Measurements from ENCODE around the gene SPSB4.

SPSB4 gene

GRCh38 chr3:141073580-141073979, 22.4 kb downstream of the SPSB4 start:
- Histone ChIP-seq H3K36me3 (ENCODE audit: control insufficient read depth, insufficient read depth, low read length) (no peaks in the 10 kb centered on the region), H3K27ac (ENCODE audit: insufficient read depth, low read depth, low read length, poor library complexity, severe bottlenecking) (peak overlapping the region; percentile 58), H3K4me3 (ENCODE audit: insufficient read depth, low read depth, low read length) (no peak overlapping the region), H3K27me3 (ENCODE audit: control insufficient read depth, insufficient read depth, low read length, poor library complexity, severe bottlenecking) (peaks cover 20% of the 10 kb centered on the region), H3K4me1 (ENCODE audit: control insufficient read depth, insufficient read depth, low read length) (peaks cover 79% of the 10 kb centered on the region), H3K9me3 (ENCODE audit: control insufficient read depth, low read length) (no peaks in the 10 kb centered on the region)
- 32 to 50% methylated on average over 2 of the region's 2 CpGs for WGBS, 2 experiments

DNA sequence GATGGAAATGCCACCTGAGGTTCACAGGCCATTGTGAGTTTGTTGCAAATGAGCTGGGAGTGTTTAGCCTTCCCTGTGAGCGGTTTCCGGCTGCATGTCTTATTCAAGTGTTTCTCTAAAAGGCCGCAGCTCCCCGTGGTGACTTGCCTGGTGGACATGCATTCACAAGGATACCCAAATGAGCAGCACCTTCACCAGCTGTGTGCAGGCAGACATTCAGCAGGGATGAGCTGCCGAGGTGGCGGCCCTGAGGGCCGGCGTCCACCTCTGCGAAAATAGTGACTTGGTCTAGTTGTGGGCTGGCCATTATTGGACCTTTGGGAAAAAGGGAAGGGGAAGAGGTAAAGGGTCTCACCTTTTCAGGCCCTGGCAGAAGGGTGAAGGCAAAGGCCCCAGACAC, 23.4 kb downstream of the SPSB4 start:
- H3K36me3 ChIP-seq (ENCODE audit: control insufficient read depth, insufficient read depth, low read length) = no peaks in the 10 kb centered on the region
- 7 to 8% methylated on average over 9 of the region's 9 CpGs for WGBS, 2 experiments
- H3K4me1 ChIP-seq (ENCODE audit: control insufficient read depth, insufficient read depth, low read length) = peaks cover 85% of the 10 kb centered on the region
- H3K27ac ChIP-seq (ENCODE audit: insufficient read depth, low read depth, low read length, poor library complexity, severe bottlenecking) = peak overlapping the region; percentile 0
- H3K4me3 ChIP-seq (ENCODE audit: insufficient read depth, low read depth, low read length) = no peak overlapping the region
- no peaks in the 10 kb centered on the region for H3K9me3 ChIP-seq (ENCODE audit: control insufficient read depth, low read length)
- H3K27me3 ChIP-seq (ENCODE audit: control insufficient read depth, insufficient read depth, low read length, poor library complexity, severe bottlenecking) = peaks cover 12% of the 10 kb centered on the region

- Histone ChIP-seq H3K27me3 (ENCODE audit: control insufficient read depth, insufficient read depth, low read length, poor library complexity, severe bottlenecking) (peaks cover 3% of the 10 kb centered on the region), H3K4me1 (ENCODE audit: control insufficient read depth, insufficient read depth, low read length) (peaks cover 87% of the 10 kb centered on the region), H3K36me3 (ENCODE audit: control insufficient read depth, insufficient read depth, low read length) (no peaks in the 10 kb centered on the region), H3K4me3 (ENCODE audit: insufficient read depth, low read depth, low read length) (no peak overlapping the region), H3K27ac (ENCODE audit: insufficient read depth, low read depth, low read length, poor library complexity, severe bottlenecking) (peak overlapping the region; percentile 65), H3K9me3 (ENCODE audit: control insufficient read depth, low read length) (no peaks in the 10 kb centered on the region)
- 54 to 57% methylated on average over 12 of the region's 12 CpGs for WGBS, 2 experiments
Observed at GRCh38 chr3:141076036-141076773, 25.1 kb downstream of the SPSB4 start.

GRCh38 chr3:141076797-141077571, 25.8 kb downstream of the SPSB4 start:
- Histone ChIP-seq H3K27ac (ENCODE audit: insufficient read depth, low read depth, low read length, poor library complexity, severe bottlenecking) (peak overlapping the region; percentile 65), H3K27me3 (ENCODE audit: control insufficient read depth, insufficient read depth, low read length, poor library complexity, severe bottlenecking) (peaks cover 3% of the 10 kb centered on the region), H3K4me3 (ENCODE audit: insufficient read depth, low read depth, low read length) (no peak overlapping the region), H3K36me3 (ENCODE audit: control insufficient read depth, insufficient read depth, low read length) (no peaks in the 10 kb centered on the region), H3K9me3 (ENCODE audit: control insufficient read depth, low read length) (no peaks in the 10 kb centered on the region), H3K4me1 (ENCODE audit: control insufficient read depth, insufficient read depth, low read length) (peaks cover 87% of the 10 kb centered on the region)
- WGBS, 2 experiments = 32 to 37% methylated on average over 23 of the region's 23 CpGs

- H3K4me1 ChIP-seq (ENCODE audit: control insufficient read depth, insufficient read depth, low read length) = peaks cover 89% of the 10 kb centered on the region
- H3K9me3 ChIP-seq (ENCODE audit: control insufficient read depth, low read length) = no peaks in the 10 kb centered on the region
- 87 to 90% methylated on average over 6 of the region's 6 CpGs for WGBS, 2 experiments
- no peak overlapping the region for H3K27ac ChIP-seq (ENCODE audit: insufficient read depth, low read depth, low read length, poor library complexity, severe bottlenecking)
- H3K4me3 ChIP-seq (ENCODE audit: insufficient read depth, low read depth, low read length) = no peak overlapping the region
- H3K27me3 ChIP-seq (ENCODE audit: control insufficient read depth, insufficient read depth, low read length, poor library complexity, severe bottlenecking) = no peaks in the 10 kb centered on the region
- no peaks in the 10 kb centered on the region for H3K36me3 ChIP-seq (ENCODE audit: control insufficient read depth, insufficient read depth, low read length)
Observed at GRCh38 chr3:141077631-141078030, 26.5 kb downstream of the SPSB4 start.

DNA sequence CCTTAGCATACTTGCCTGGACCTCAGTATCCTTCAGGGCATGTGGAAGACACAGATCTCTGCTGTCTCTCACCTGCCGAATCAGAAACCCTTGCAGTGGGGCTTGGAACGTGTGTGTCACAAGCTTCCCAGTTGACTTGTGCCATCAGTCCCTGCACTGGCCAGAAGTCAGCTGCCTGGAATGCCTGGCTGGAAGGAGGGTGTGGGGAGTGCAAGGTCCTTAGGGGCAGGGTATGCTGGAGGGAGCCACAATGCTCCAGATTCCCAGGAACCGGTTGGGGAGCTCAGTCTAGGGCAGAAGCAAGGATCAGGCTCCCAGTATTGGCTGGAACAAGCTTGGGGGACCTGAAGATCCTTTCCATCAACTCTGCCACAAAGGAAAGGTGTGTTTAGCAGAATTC, 27.1 kb downstream of the SPSB4 start:
- H3K27ac ChIP-seq (ENCODE audit: insufficient read depth, low read depth, low read length, poor library complexity, severe bottlenecking) = no peak overlapping the region
- no peak overlapping the region for H3K4me3 ChIP-seq (ENCODE audit: insufficient read depth, low read depth, low read length)
- H3K27me3 ChIP-seq (ENCODE audit: control insufficient read depth, insufficient read depth, low read length, poor library complexity, severe bottlenecking) = no peaks in the 10 kb centered on the region
- no peaks in the 10 kb centered on the region for H3K36me3 ChIP-seq (ENCODE audit: control insufficient read depth, insufficient read depth, low read length)
- WGBS, 2 experiments = 81 to 82% methylated on average over 3 of the region's 3 CpGs
- H3K9me3 ChIP-seq (ENCODE audit: control insufficient read depth, low read length) = no peaks in the 10 kb centered on the region
- H3K4me1 ChIP-seq (ENCODE audit: control insufficient read depth, insufficient read depth, low read length) = peaks cover 93% of the 10 kb centered on the region

- H3K27ac ChIP-seq (ENCODE audit: insufficient read depth, low read depth, low read length, poor library complexity, severe bottlenecking) = no peak overlapping the region
- H3K27me3 ChIP-seq (ENCODE audit: control insufficient read depth, insufficient read depth, low read length, poor library complexity, severe bottlenecking) = no peaks in the 10 kb centered on the region
- H3K9me3 ChIP-seq (ENCODE audit: control insufficient read depth, low read length) = no peaks in the 10 kb centered on the region
- peaks cover 90% of the 10 kb centered on the region for H3K4me1 ChIP-seq (ENCODE audit: control insufficient read depth, insufficient read depth, low read length)
- H3K4me3 ChIP-seq (ENCODE audit: insufficient read depth, low read depth, low read length) = no peak overlapping the region
- H3K36me3 ChIP-seq (ENCODE audit: control insufficient read depth, insufficient read depth, low read length) = no peaks in the 10 kb centered on the region
- WGBS, 2 experiments = 93 to 94% methylated on average over 3 of the region's 3 CpGs
Observed at GRCh38 chr3:141080431-141080830, 29.3 kb downstream of the SPSB4 start.

DNA sequence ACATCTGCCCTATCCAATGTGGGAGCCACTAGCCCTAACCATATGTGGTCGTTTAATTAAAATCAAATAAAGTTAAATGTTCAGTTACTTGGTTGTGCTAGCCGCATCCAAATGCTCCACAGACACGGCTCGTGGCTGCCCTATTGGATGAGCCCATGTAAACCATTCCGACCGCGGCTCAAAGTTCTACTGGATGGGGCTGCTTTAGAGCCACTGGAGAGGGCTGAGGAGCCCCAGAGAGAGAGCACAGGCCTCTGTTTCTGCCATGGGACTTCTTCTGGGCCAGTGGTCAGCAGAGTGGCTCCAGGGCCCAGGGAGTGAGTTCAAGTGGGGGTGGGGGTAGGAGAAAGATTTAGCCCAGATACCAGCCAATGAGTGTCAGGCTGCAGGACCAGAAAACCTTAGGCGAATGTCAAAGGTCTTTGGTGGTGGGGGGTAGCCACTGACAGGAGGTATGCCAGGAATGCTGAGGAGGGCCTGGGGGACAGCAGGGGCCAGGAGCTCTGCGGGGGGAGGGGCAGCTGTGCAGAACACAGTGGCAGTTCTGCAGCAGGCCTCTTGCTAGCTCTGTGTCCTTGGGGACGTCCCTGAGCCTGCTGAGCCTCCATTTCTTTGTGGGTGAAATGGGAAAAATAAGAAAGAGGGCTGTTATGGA, 30.1 kb downstream of the SPSB4 start:
- H3K4me1 ChIP-seq (ENCODE audit: control insufficient read depth, insufficient read depth, low read length) = peaks cover 93% of the 10 kb centered on the region
- H3K27ac ChIP-seq (ENCODE audit: insufficient read depth, low read depth, low read length, poor library complexity, severe bottlenecking) = peak overlapping the region; percentile 82
- 54 to 58% methylated on average over 10 of the region's 10 CpGs for WGBS, 2 experiments
- H3K9me3 ChIP-seq (ENCODE audit: control insufficient read depth, low read length) = no peaks in the 10 kb centered on the region
- H3K4me3 ChIP-seq (ENCODE audit: insufficient read depth, low read depth, low read length) = no peak overlapping the region
- H3K27me3 ChIP-seq (ENCODE audit: control insufficient read depth, insufficient read depth, low read length, poor library complexity, severe bottlenecking) = no peaks in the 10 kb centered on the region
- no peaks in the 10 kb centered on the region for H3K36me3 ChIP-seq (ENCODE audit: control insufficient read depth, insufficient read depth, low read length)

- H3K27ac ChIP-seq (ENCODE audit: insufficient read depth, low read depth, low read length, poor library complexity, severe bottlenecking) = peak overlapping the region; percentile 82
- H3K4me3 ChIP-seq (ENCODE audit: insufficient read depth, low read depth, low read length) = no peak overlapping the region
- H3K9me3 ChIP-seq (ENCODE audit: control insufficient read depth, low read length) = no peaks in the 10 kb centered on the region
- H3K27me3 ChIP-seq (ENCODE audit: control insufficient read depth, insufficient read depth, low read length, poor library complexity, severe bottlenecking) = no peaks in the 10 kb centered on the region
- no peaks in the 10 kb centered on the region for H3K36me3 ChIP-seq (ENCODE audit: control insufficient read depth, insufficient read depth, low read length)
- H3K4me1 ChIP-seq (ENCODE audit: control insufficient read depth, insufficient read depth, low read length) = peaks cover 93% of the 10 kb centered on the region
- 55 to 62% methylated on average over 5 of the region's 5 CpGs for WGBS, 2 experiments
Observed at GRCh38 chr3:141082064-141082463, 30.9 kb downstream of the SPSB4 start.

DNA sequence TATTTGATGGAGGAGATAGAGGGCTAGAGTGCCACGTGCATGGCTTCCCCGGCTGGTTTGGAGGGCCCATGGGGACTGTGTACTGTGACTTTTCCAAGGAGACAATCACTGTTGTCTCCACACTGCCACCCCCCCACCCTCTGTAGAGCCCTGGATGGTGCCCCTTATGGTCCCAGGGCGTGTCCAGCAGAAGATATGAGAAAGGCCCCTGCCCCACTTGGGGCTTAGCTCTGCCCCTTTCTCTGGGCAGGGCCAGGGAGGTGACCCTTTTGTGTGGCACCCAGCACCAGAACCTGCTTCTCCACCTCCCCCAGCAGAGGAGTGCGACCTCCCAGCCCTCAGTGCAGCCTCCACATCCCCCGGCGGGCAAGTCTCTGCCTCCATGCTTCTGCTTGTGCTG, 32.1 kb downstream of the SPSB4 start:
- no peaks in the 10 kb centered on the region for H3K9me3 ChIP-seq (ENCODE audit: control insufficient read depth, low read length)
- no peaks in the 10 kb centered on the region for H3K27me3 ChIP-seq (ENCODE audit: control insufficient read depth, insufficient read depth, low read length, poor library complexity, severe bottlenecking)
- H3K27ac ChIP-seq (ENCODE audit: insufficient read depth, low read depth, low read length, poor library complexity, severe bottlenecking) = peak overlapping the region; percentile 89
- H3K4me3 ChIP-seq (ENCODE audit: insufficient read depth, low read depth, low read length) = no peak overlapping the region
- no peaks in the 10 kb centered on the region for H3K36me3 ChIP-seq (ENCODE audit: control insufficient read depth, insufficient read depth, low read length)
- H3K4me1 ChIP-seq (ENCODE audit: control insufficient read depth, insufficient read depth, low read length) = peaks cover 89% of the 10 kb centered on the region
- 88 to 96% methylated on average over 6 of the region's 6 CpGs for WGBS, 2 experiments

All from ectodermal cell (in vitro differentiated cells).